H7 (cell line): ENCODE results near the gene DBH. TPM values are rescaled to one million over a fixed set of nuclear protein-coding genes. Genes with fewer than 3 reads are reported as not detected.

ENCODE experiments used
- DNase-seq: peaks from one replicate; pipeline ENCODE4 v3.0.0; 2012
- H3K27me3 ChIP-seq: 2 replicates; pipeline ENCODE4 v1.6.0; 2011; ENCODE audit warnings: mild to moderate bottlenecking, low read length; ENCODE audit not compliant: control insufficient read depth, insufficient read depth
- H3K36me3 ChIP-seq: replicated peaks from 2 replicates; pipeline ENCODE4 v1.5.1; 2011; ENCODE audit warnings: low read length; ENCODE audit not compliant: control insufficient read depth, insufficient read depth
- H3K4me3 ChIP-seq: 2 replicates; pipeline ENCODE4 v1.5.1; 2011; ENCODE audit warnings: low read depth, mild to moderate bottlenecking, control low read depth, low read length, moderate library complexity; ENCODE audit not compliant: insufficient read depth
- total RNA-seq: library from RNA; depleted of rRNA; stranded (reverse); fragments of >200 nt; shearing (Covaris generic); gene quantifications from 2 replicates; pipeline ENCODE4 v1.2.3, GENCODE V29; 2014

DBH gene
- total RNA-seq, 1 experiment from 2014 or later, result 0.07 TPM

DNA sequence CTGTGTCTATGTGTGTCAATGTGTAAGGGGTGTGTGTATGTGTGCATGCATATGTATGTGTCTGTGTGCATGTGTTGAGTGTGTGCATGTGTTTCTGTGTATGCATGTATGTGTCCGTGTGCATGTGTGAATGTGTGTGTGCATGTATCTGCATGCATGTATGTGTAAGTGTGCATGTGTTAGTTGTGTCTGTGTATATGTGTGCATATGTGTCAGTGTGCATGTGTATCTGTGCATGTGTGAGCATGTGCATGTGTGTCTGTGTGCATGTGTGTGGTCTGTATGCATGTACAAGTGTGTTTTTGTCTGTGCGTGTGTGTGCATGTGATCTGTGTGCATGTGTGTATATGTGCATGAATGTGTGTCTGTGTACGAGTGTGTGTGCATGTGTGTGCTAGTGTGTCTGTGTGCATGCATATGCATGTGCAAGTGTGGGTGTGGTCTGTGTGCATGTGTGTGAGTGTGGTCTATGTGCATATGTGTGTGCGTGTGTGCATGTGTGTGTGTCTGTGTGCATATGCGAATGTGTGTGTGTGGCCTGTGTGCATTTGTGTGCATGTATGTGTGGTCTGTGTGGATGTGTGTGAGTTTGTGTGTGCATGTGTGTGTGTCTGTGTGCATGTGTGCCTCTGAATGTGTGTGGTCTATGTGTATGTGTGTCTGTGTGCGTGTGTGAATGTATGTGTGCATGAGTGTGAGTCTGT is 36.5 kb upstream of the DBH start:
- no peak for DNase-seq
- Histone ChIP-seq H3K4me3 (no peak overlapping the region), H3K27me3 (no peaks in the 10 kb centered on the region), H3K36me3 (no peaks in the 10 kb centered on the region)

DNA sequence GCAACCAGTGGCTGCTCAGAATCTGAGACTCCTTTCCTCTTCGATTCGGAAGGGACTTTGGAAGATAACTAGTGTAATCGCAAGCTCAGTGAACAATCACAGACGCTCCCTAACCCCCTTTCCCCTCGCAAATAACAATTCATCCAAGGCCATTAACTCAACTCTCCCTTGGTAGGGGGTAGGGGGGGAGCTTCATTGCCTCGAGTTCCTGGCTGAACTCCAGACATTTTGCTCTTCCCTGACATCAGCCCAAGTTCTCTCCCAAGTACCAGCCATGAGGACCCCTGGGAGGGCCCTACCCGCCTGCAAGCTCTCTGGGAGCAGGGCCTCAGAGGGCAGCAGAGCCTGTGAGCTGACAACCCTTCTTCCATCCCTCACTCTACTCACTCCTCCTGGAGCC is 35.4 kb upstream of the DBH start:
- no peaks in the 10 kb centered on the region for H3K36me3 ChIP-seq
- H3K27me3 ChIP-seq, result no peaks in the 10 kb centered on the region
- no peak overlapping the region for H3K4me3 ChIP-seq
- DNase-seq, result no peak

DNA sequence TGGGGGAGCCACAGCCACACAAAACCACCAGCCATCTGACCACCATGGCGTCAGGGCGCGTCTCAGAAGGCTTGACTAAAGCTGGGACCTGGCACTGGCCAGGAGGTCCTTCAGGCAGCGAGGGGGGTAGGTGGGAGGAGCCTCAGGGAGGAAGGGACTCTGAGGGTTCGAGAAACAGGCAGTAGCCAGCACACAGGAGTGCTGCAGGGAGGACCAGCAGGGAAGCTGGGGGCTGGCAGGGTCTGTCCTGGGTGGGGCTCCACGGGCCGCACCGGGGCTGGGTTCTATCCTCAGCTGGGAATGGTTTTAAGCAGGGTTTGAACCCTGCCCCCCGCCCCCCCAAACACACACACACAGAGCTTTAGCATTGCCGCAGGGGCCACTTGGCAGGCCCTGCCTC is 34.4 kb upstream of the DBH start:
- Histone ChIP-seq H3K36me3 (no peaks in the 10 kb centered on the region), H3K4me3 (no peak overlapping the region), H3K27me3 (no peaks in the 10 kb centered on the region)
- DNase-seq, result no peak

DNA sequence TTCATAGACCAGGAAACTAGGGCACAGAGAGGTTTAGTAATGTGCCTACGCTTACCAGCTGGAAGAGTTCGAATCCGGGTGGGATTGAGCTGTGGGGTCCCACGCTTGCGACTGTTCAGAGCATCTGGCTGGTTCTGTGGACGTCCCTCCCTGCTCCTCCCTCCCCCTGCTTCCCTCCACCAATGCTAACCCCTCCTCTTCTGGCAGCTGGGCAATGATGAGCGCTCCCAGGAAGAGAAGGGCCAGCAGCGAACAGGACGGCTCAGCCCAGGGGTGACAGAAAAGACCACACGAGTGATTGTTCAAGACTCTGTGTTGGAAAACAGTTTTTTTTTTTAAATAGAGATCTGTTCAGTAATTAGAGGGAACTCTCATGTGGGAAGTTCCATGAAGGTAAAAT is 33.9 kb upstream of the DBH start:
- Histone ChIP-seq H3K27me3 (no peaks in the 10 kb centered on the region; the same call in 1 of the 2 replicates), H3K36me3 (no peaks in the 10 kb centered on the region), H3K4me3 (no peak overlapping the region)
- no peak for DNase-seq

- DNase-seq, result peak; percentile 91
- H3K27me3 ChIP-seq, result peaks cover 1% of the 10 kb centered on the region
- H3K36me3 ChIP-seq, result no peaks in the 10 kb centered on the region
- H3K4me3 ChIP-seq, result no peak overlapping the region
Measured at GRCh38 chr9:133603135-133603927, 32.8 kb upstream of the DBH start.

DNA sequence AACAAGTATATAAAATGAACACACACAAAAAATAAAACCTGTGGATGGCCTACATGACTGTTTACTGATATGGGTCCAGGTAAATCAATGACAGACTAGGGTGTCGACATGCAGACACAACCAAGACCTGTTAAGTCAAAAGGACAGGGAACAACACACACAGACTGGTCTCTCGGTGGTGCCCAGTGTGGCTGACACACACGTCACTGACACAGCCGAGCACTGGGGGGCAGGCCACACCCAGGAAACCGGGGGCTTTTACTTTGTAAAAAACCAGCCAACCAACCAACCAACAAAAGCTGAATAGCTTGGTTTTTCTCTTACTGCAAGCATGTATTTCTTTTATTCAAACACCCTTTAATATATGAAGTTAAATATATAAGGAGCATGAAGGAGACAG is 31.9 kb upstream of the DBH start:
- no peak overlapping the region for H3K4me3 ChIP-seq

GRCh38 chr9:133604856-133605255 is 31.3 kb upstream of the DBH start:
- no peak for DNase-seq
- Histone ChIP-seq H3K36me3 (no peaks in the 10 kb centered on the region), H3K4me3 (no peak overlapping the region), H3K27me3 (peaks cover 9% of the 10 kb centered on the region)

More for the DNA sequence above, 31.9 kb upstream of the DBH start:
- Histone ChIP-seq H3K36me3 (no peaks in the 10 kb centered on the region), H3K27me3 (peaks cover 7% of the 10 kb centered on the region)
- no peak for DNase-seq

- no peak overlapping the region for H3K4me3 ChIP-seq
- DNase-seq, result no peak
- H3K27me3 ChIP-seq, result peaks cover 9% of the 10 kb centered on the region
- H3K36me3 ChIP-seq, result no peaks in the 10 kb centered on the region
Measured at GRCh38 chr9:133605446-133605845, 30.7 kb upstream of the DBH start.

GRCh38 chr9:133605856-133606707 is 30.1 kb upstream of the DBH start:
- Histone ChIP-seq H3K27me3 (peaks cover 9% of the 10 kb centered on the region), H3K36me3 (no peaks in the 10 kb centered on the region), H3K4me3 (no peak overlapping the region)
- DNase-seq, result no peak

DNA sequence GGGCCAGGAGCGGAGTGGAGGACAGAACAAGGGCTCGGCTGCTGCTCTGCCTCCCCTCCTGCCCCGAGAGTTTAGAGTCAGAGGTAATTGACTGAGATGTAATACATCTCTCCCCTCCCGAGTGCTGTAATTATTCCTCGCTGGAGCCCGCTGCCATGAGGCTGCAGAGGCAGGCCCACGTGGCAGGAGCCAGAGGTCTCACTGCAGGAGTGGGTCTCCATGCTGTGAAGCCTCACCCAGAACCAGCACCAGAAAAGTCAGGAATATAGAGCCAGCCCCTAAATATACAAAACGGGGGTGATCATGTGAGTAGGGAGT is 29.5 kb upstream of the DBH start:
- H3K36me3 ChIP-seq, result no peaks in the 10 kb centered on the region
- H3K27me3 ChIP-seq, result peaks cover 9% of the 10 kb centered on the region
- no peak for DNase-seq
- H3K4me3 ChIP-seq, result no peak overlapping the region

- no peak for DNase-seq
- Histone ChIP-seq H3K36me3 (no peaks in the 10 kb centered on the region), H3K4me3 (no peak overlapping the region), H3K27me3 (peaks cover 9% of the 10 kb centered on the region)
Measured at GRCh38 chr9:133607381-133607780, 28.8 kb upstream of the DBH start.

GRCh38 chr9:133607976-133608375 is 28.2 kb upstream of the DBH start:
- no peaks in the 10 kb centered on the region for H3K36me3 ChIP-seq
- DNase-seq, result no peak
- peaks cover 9% of the 10 kb centered on the region for H3K27me3 ChIP-seq
- no peak overlapping the region for H3K4me3 ChIP-seq

DNA sequence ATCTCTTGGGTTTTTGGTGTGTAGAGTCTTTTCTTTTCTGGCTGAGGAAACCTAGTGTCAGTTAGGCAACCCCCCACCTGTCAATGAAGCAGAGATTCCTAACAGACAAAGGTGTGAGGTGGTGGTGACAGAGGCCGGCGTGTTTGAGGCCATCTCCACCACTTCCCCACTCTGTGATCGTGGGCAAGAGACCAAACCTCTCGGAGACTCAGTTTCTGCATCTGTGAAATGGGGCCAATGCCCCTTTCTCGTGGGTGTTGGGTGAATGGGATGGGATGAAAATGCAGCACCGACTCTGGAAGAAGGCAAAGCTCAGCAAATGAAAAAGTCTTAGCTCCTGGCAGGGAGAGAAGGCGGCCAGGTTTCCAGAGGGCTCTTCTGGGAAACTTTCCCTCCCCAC is 27.8 kb upstream of the DBH start:
- Histone ChIP-seq H3K27me3 (peaks cover 9% of the 10 kb centered on the region), H3K36me3 (no peaks in the 10 kb centered on the region), H3K4me3 (no peak overlapping the region)
- no peak for DNase-seq

GRCh38 chr9:133608889-133609288 is 27.3 kb upstream of the DBH start:
- Histone ChIP-seq H3K27me3 (peaks cover 9% of the 10 kb centered on the region), H3K4me3 (peak overlapping the region; percentile 29), H3K36me3 (no peaks in the 10 kb centered on the region)
- DNase-seq, result no peak
